Measurements from ENCODE around the gene CHST12.
A peak's percentile ranks its signal among the peaks of the same experiment; 100 is the strongest.

CHST12 gene

GRCh38 chr7:2483494-2483893 lies 80.1 kb downstream of the CHST12 start:
- peak; percentile 71 for DNase-seq

DNA sequence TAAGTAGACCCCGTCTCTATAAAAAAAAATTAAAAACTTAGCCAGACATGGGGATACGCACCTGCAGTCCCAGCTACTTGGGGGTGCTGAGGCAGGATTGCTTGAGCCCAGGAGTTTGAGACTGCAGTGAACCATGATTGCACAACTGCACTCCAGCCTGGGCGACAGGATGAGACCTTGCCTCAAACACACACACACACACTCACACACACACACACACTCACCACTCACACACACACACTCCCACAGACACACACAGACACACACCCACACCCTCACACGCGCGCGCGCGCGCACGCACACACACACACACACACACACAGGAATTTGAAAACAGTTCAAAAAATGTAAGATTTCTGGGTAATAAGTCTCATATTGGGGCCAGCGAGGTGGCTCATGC lies 81.5 kb downstream of the CHST12 start:
- DNase-seq = no peak

DNA sequence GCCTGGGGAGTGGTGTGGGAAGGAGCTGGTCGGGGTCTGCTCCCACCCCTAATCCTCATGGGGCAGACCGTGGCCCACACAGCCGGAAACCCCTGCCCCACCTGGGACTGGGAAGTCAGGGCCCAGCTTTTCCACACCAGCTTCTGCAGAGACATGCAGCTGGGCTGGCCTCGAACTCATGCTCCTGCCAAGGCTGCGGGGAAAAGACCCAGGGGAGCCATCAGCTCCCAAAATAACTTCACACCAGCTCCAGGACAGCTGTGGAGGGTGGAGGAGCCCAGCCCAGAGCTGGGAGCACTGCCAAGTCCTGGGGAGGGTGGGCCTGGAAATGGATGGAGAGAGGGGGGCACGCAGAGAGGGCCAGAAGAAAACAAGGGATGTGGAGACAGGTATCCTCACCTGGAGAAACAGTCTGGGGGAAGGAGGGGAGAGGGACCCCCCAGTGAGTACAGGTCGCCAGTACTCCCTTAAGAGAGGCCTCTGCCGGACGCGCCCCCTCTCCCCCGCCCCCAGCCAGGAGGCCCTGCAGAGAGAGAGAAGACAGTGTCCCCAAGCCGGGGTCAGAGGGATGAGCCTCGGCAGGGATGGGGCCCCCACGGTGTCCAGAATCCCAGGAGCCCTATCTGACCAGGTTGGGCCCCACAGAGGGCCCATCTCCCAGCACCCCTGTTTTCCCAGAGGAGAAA lies 84.3 kb downstream of the CHST12 start:
- DNase-seq = peak; percentile 28

- no peak for DNase-seq
Observed at GRCh38 chr7:2488272-2488645, 84.8 kb downstream of the CHST12 start.

GRCh38 chr7:2488681-2489080 lies 85.3 kb downstream of the CHST12 start:
- DNase-seq = no peak

GRCh38 chr7:2490181-2490651 lies 86.8 kb downstream of the CHST12 start:
- no peak for DNase-seq

DNA sequence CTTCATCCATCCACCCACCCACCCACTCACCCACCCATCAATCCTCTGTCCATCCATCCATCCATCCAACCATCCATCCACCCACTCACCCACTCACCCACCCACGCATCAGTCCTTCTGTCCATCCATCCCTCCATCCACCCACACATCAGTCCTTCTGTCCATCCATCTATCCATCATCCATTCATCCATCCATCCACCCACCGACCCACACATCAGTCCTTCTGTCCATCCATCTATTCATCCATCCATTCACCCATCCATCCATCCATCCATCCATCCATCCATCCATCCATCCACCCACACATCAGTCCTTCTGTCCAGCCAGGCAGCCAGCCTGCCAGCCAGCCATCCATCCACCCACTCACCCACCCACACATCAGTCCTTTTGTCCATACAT lies 88.6 kb downstream of the CHST12 start:
- no peak for DNase-seq

GRCh38 chr7:2493205-2494164 lies 90.1 kb downstream of the CHST12 start:
- DNase-seq = no peak

DNA sequence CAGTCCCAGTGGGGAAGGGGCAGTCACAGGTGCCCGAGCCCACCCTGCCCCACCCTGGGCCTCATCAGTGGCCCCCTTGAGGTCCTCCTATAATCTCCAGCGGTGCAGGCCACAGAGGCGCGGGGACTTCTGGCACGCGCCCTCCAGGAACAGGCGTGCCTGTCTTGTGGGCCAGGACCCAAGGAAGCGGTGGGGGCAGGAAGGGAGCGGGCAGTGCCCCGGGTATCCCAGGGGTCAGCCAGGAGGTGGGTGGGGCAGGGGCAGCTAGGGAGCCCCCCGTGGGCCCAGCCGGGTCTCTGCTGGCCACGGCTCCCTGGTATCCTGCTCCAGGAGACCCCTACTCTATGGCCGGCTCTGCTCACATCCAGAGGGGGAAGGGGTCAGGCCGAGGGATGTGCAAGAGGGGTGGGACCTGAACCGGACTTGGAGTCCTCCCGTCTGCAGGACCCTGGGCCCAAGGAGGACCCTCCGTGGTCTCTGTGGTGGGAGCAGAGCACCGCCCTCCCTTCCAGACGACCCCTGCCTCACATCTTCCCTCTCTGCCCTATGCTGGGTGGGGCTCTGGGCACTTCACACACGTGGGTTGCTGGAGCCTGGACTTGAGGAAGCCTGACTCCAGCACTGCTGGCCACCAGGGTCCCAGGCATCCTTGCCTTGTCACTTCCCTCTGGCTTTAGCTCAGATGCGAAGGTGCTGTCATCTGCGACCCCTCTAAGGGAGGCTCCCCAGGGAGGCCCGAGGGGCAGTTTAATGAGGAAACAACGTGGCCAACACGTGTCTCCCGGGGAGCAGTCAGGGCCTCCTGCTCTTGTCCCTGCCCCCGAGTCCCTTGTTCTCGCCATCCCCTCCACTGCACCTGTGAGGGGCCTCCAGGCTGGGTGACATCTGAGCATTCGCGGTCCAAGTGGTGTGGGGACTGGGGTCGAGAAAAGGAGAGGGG lies 91.0 kb downstream of the CHST12 start:
- no peak for DNase-seq

DNA sequence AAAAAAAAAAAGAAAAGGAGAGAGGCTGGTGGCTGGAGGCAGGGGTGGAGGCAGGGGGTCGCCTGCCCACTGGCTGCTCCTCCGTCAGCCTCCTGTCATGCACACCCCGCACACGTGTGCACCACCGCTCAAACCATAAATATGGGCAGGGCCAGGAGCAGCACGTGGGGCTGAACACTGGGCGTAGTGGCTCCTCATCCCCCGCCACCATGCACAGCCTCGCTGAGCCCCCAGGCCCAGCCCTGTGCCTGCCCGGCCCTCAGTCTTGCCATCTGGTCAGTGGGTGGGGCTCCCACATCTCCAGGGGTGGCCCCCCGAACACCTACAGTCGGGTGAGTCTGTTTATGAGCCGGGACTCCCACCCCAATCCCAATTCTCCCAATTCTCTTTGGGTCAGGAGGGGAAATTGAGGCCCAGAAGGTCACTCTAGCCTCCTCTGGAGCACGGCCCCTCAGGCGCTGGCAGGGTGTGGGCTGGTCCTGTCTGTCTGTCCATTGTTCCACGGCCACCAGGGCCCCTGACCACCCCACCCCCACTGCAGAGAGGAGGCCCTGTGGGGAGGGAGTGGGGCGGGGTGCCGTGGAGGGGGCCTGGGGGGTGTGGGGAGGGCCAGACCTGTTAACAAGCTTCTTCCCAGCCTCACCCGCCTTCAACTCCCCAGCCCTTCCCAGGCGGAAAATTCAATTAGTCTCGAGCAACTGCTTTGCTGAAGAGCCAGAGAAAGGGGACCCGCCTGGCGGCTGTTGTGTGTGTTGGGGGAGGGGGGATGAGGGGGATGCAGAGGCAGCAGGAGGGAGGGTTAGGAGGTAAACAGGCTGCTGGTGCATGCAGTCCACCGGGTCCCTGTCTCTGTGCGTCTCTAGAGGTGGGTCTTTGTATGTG lies 92.2 kb downstream of the CHST12 start:
- peak; percentile 90 for DNase-seq

DNA sequence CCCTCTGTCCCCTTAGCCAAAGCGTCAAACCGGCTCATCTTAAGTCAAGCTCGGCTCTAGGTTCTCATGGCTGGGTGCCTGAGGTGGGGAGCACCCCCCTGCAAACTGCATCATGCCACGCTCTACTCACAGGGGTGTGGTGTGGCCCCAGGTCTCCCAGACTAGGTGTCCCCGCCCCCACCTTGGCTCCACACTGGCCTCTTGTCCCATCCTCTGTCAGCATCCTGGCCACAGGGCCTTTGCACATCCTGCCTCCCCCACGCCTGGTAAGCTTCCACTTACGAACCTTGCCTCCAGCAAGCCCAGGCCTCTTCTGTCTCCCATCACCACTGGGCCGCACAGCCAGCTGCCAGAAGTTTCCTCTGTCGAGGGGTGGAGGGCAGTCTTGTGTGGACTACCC lies 93.0 kb downstream of the CHST12 start:
- no peak for DNase-seq

DNA sequence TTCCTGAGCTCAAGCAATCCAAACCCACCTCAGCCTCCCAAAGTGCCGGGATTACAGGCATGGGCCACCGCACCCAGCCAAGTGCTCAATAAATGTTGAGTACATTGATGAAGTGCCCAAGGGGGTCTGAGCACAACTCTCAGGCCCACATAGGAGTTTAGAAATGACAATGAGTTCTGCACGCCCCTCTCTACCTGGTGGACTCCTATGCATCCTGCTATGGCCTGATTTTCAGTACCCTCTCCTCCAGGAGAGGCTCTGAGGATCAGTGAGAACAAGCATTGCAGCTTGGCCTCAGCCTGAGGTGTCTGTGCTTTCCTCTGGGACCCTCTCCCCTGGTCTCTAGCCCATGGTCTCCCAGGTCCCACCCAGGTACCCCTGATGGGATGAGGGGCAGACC lies 93.7 kb downstream of the CHST12 start:
- no peak for DNase-seq

- peak; percentile 71 for DNase-seq
Observed at GRCh38 chr7:2497500-2498336, 94.3 kb downstream of the CHST12 start.

All from NCI-H2171 (cell line).